Natural killer cell (primary cell): ENCODE measurements around the gene PIGL. TPM values are rescaled to one million over a fixed set of nuclear protein-coding genes. Genes with fewer than 3 reads are reported as not detected.
"Not testable (repeated sequence)": the region's sequence is repeated elsewhere in the genome, so short reads cannot be mapped to it uniquely, and the experiment has no call there.

Source experiments
- ATAC-seq, 3 donors: fragments of 150-1000 bp in 2 of 3; fragments of 200-7000 bp in 1 of 3; cut with Tn5 transposase; 1 replicate in 1 of 3; 2 replicates in 2 of 3; pipeline ENCODE4 v1.10.0; 2021; ENCODE audit warnings: mild to moderate bottlenecking in 2 of 3, moderate library complexity in 2 of 3
- DNase-seq, 2 donors: peaks; one replicate each; pipeline versions ENCODE4 v3.0.0 to v3.0.0-alpha.2; 2013 to 2021; ENCODE audit warnings: mixed read lengths in 1 of 2
- H3K27ac ChIP-seq: one replicate; pipeline ENCODE4 v1.5.1; 2013; ENCODE audit warnings: mild to moderate bottlenecking, low read length
- H3K27me3 ChIP-seq: one replicate; pipeline ENCODE4 v1.6.1; 2013; ENCODE audit warnings: low read length; ENCODE audit not compliant: control insufficient read depth, insufficient read depth
- H3K36me3 ChIP-seq: one replicate; pipeline ENCODE4 v1.6.1; 2013; ENCODE audit warnings: low read length; ENCODE audit not compliant: control insufficient read depth, insufficient read depth
- H3K4me1 ChIP-seq: one replicate; pipeline ENCODE4 v1.6.1; 2013; ENCODE audit warnings: low read length; ENCODE audit not compliant: control insufficient read depth, insufficient read depth
- H3K4me3 ChIP-seq: one replicate; pipeline ENCODE4 v1.5.1; 2013; ENCODE audit warnings: low read length
- H3K9me3 ChIP-seq: one replicate; pipeline ENCODE4 v1.6.1; 2013; ENCODE audit warnings: low read length; ENCODE audit not compliant: control insufficient read depth, insufficient read depth
- H3K27ac Mint-ChIP-seq, 2 donors: one replicate each; pipeline ENCODE4 v1.8.0; 2022; ENCODE audit warnings: mild to moderate bottlenecking in 2 of 2, mixed read lengths in 2 of 2, moderate library complexity in 1 of 2
- H3K27me3 Mint-ChIP-seq, 2 donors: one replicate each; pipeline ENCODE4 v1.8.0; 2022; ENCODE audit warnings: low read depth in 2 of 2, mixed read lengths in 2 of 2
- H3K36me3 Mint-ChIP-seq: one replicate; pipeline ENCODE4 v1.8.0; 2022; ENCODE audit warnings: mixed read lengths
- H3K4me1 Mint-ChIP-seq, 2 donors: one replicate each; pipeline ENCODE4 v1.8.0; 2022; ENCODE audit warnings: mixed read lengths in 2 of 2
- H3K4me3 Mint-ChIP-seq: one replicate; pipeline ENCODE4 v1.8.0; 2022; ENCODE audit warnings: mild to moderate bottlenecking, moderate library complexity, mixed read lengths
- H3K9me3 Mint-ChIP-seq, 2 donors: one replicate each; pipeline ENCODE4 v1.8.0; 2022; ENCODE audit warnings: mixed read lengths in 2 of 2
- CTCF ChIP-seq: fragments of 200-600 bp; IDR thresholded peaks from one replicate; pipeline ENCODE4 v1.8.0; 2022; ENCODE audit warnings: antibody characterized with exemption
- WGBS: methylation state at CpG from one replicate; pipeline ENCODE4 v1.1.7; 2013; ENCODE audit warnings: missing lambda C conversion rate; ENCODE audit not compliant: insufficient coverage; 5-methylcytosine and 5-hydroxymethylcytosine counted together
- intact Hi-C: fragments of 100-400 bp; cut with micrococcal nuclease; formaldehyde crosslinking; loops from one replicate; pipeline ENCODE4 v1.14.2; 2022
- total RNA-seq, 4 donors: library from RNA; stranded (reverse); fragments of 120-200 nt in 1 of 4; gene quantifications; one replicate each; pipeline versions ENCODE4 v1.2.3 to v1.2.4, GENCODE V29; 2013 to 2022

The PIGL gene
- total RNA-seq, 3 donors from 2014 or later (not counting 1 experiment from before 2014, with no cell fraction given): 44.2 to 68.3 (median 47.9) TPM

GRCh38 chr17:16306211-16306610 is 89.2 kb downstream of the PIGL start:
- DNase-seq (no peak), ATAC-seq (no peak)
- Histone ChIP-seq H3K9me3 (no peaks in the 10 kb centered on the region), H3K4me3 (no peak overlapping the region), H3K36me3 (peaks cover 12% of the 10 kb centered on the region), H3K27ac (no peak overlapping the region), H3K4me1 (peaks cover 6% of the 10 kb centered on the region), H3K27me3 (no peaks in the 10 kb centered on the region)
- 84% methylated on average over 8 of the region's 8 CpGs for whole genome bisulfite sequencing
- Mint-ChIP-seq H3K4me1 (peaks cover 12% of the 10 kb centered on the region in 2 donors), H3K9me3 (no peaks in the 10 kb centered on the region), H3K27me3 (no peaks in the 10 kb centered on the region), H3K27ac (no peak overlapping the region), H3K4me3 (no peak overlapping the region), H3K36me3 (no peaks in the 10 kb centered on the region)
- intact Hi-C loops: no loop called here
- no peak for TF ChIP-seq CTCF

- H3K4me3 Mint-ChIP-seq, H3K27me3 Mint-ChIP-seq, H3K27ac Mint-ChIP-seq, H3K36me3 ChIP-seq, H3K4me1 ChIP-seq, H3K4me3 ChIP-seq, intact Hi-C loops, ATAC-seq, H3K9me3 Mint-ChIP-seq, H3K27ac ChIP-seq, H3K9me3 ChIP-seq, H3K27me3 ChIP-seq, H3K36me3 Mint-ChIP-seq, DNase-seq: not testable (repeated sequence)
- H3K4me1 Mint-ChIP-seq: peaks cover 8 to 12% of the 10 kb centered on the region in 2 donors
- 98% methylated on average over 28 of the region's 34 CpGs for WGBS
Observed at GRCh38 chr17:16312061-16312460, 95.1 kb downstream of the PIGL start.

GRCh38 chr17:16313139-16314090 is 96.4 kb downstream of the PIGL start:
- Histone ChIP-seq H3K9me3 (no peaks in the 10 kb centered on the region), H3K4me1 (peaks cover 6% of the 10 kb centered on the region), H3K4me3 (no peak overlapping the region), H3K36me3 (peaks cover 7% of the 10 kb centered on the region), H3K27ac (no peak overlapping the region), H3K27me3 (no peaks in the 10 kb centered on the region)
- Mint-ChIP-seq H3K4me3 (no peak overlapping the region), H3K4me1 (peaks cover 8 to 12% of the 10 kb centered on the region in 2 donors), H3K9me3 (no peaks in the 10 kb centered on the region), H3K27me3 (no peaks in the 10 kb centered on the region), H3K27ac (no peak overlapping the region), H3K36me3 (no peaks in the 10 kb centered on the region)
- ATAC-seq (no peak), DNase-seq (no peak)
- no peak for TF ChIP-seq CTCF
- intact Hi-C loops: no loop called here
- WGBS: 89% methylated on average over 6 of the region's 7 CpGs

- Mint-ChIP-seq H3K27me3 (no peaks in the 10 kb centered on the region), H3K4me3 (no peak overlapping the region), H3K9me3 (no peaks in the 10 kb centered on the region)
Observed at GRCh38 chr17:16314189-16314588, 97.2 kb downstream of the PIGL start.

More at GRCh38 chr17:16314189-16314588, 97.2 kb downstream of the PIGL start:
- no peak for TF ChIP-seq CTCF
- no peak overlapping the region for H3K4me3 ChIP-seq
- H3K27ac ChIP-seq: no peak overlapping the region
- ATAC-seq: no peak
- no peaks in the 10 kb centered on the region for H3K9me3 ChIP-seq
- intact Hi-C loops: no loop called here
- H3K27me3 ChIP-seq: no peaks in the 10 kb centered on the region
- H3K36me3 Mint-ChIP-seq: no peaks in the 10 kb centered on the region
- H3K4me1 ChIP-seq: peaks cover 6% of the 10 kb centered on the region
- H3K4me1 Mint-ChIP-seq: peaks cover 8 to 12% of the 10 kb centered on the region in 2 donors
- H3K36me3 ChIP-seq: peaks cover 7% of the 10 kb centered on the region
- H3K27ac Mint-ChIP-seq: no peak overlapping the region
- no peak for DNase-seq
